DND-41 (cell line): ENCODE data around the gene CLOCK.

Source experiments
- ATAC-seq: fragments of 200-7000 bp; cut with Tn5 transposase; 3 replicates; pipeline ENCODE4 v1.9.1; 2021; ENCODE audit warnings: low read depth; ENCODE audit not compliant: insufficient read depth
- DNase-seq: peaks from one replicate; pipeline ENCODE4 v3.0.0-alpha.2; 2020
- H2AFZ ChIP-seq: 2 replicates; pipeline ENCODE4 v1.6.0; 2012; ENCODE audit warnings: low read depth, low read length
- H3K27ac ChIP-seq: 2 replicates; pipeline ENCODE4 v1.5.1; 2012; ENCODE audit warnings: low read length, inconsistent platforms
- H3K27me3 ChIP-seq: fragments of 200-600 bp; sonication (generic); 2 replicates; pipeline ENCODE4 v1.6.0; 2012; ENCODE audit warnings: low read length, mild to moderate bottlenecking, inconsistent platforms; ENCODE audit not compliant: insufficient read depth, poor library complexity
- H3K36me3 ChIP-seq: 2 replicates; pipeline ENCODE4 v1.5.1; 2012; ENCODE audit warnings: low read length, inconsistent platforms; ENCODE audit not compliant: insufficient read depth
- H3K4me1 ChIP-seq: 2 replicates; pipeline ENCODE4 v1.5.1; 2012; ENCODE audit warnings: mild to moderate bottlenecking, low read length; ENCODE audit not compliant: insufficient read depth
- H3K4me2 ChIP-seq: 2 replicates; pipeline ENCODE4 v1.6.0; 2012; ENCODE audit warnings: mild to moderate bottlenecking, moderate library complexity, low read length, inconsistent platforms; ENCODE audit not compliant: insufficient read depth
- H3K4me3 ChIP-seq, 2 experiments: fragments of 200-600 bp in 1 of 2; shearing (Covaris generic) in 1 of 2; 2 replicates each; pipeline ENCODE4 v1.5.1; 2012 to 2016; ENCODE audit warnings: inconsistent platforms in 2 of 2, low read length in 2 of 2, mild to moderate bottlenecking in 2 of 2, low read depth in 1 of 2, moderate library complexity in 1 of 2
- H3K79me2 ChIP-seq: 2 replicates; pipeline ENCODE4 v1.6.0; 2012; ENCODE audit warnings: low read length, inconsistent platforms; ENCODE audit not compliant: insufficient read depth
- H3K9ac ChIP-seq: 2 replicates; pipeline ENCODE4 v1.6.0; 2012; ENCODE audit warnings: low read depth, mild to moderate bottlenecking, inconsistent platforms, low read length, moderate library complexity
- H3K9me3 ChIP-seq: 2 replicates; pipeline ENCODE4 v1.5.1; 2012; ENCODE audit warnings: low read length, moderate library complexity, mild to moderate bottlenecking, inconsistent platforms; ENCODE audit not compliant: insufficient read depth, severe bottlenecking
- H4K20me1 ChIP-seq: 2 replicates; pipeline ENCODE4 v1.6.0; 2012; ENCODE audit warnings: low read length; ENCODE audit not compliant: insufficient read depth
- EZH2 ChIP-seq: IDR thresholded peaks from 3 replicates; pipeline ENCODE4 v1.6.1; 2012; ENCODE audit warnings: borderline replicate concordance, low read depth, mild to moderate bottlenecking, moderate library complexity, low read length, inconsistent platforms; ENCODE audit not compliant: severe bottlenecking
- TF ChIP-seq, protein P1 (sequence below): IDR thresholded peaks from 2 replicates; pipeline ENCODE4 v1.5.1; 2012; ENCODE audit warnings: borderline replicate concordance, low read length, moderate library complexity, mild to moderate bottlenecking; ENCODE audit not compliant: poor library complexity, severe bottlenecking; ENCODE audit errors: extremely low read depth

The CLOCK gene

DNA sequence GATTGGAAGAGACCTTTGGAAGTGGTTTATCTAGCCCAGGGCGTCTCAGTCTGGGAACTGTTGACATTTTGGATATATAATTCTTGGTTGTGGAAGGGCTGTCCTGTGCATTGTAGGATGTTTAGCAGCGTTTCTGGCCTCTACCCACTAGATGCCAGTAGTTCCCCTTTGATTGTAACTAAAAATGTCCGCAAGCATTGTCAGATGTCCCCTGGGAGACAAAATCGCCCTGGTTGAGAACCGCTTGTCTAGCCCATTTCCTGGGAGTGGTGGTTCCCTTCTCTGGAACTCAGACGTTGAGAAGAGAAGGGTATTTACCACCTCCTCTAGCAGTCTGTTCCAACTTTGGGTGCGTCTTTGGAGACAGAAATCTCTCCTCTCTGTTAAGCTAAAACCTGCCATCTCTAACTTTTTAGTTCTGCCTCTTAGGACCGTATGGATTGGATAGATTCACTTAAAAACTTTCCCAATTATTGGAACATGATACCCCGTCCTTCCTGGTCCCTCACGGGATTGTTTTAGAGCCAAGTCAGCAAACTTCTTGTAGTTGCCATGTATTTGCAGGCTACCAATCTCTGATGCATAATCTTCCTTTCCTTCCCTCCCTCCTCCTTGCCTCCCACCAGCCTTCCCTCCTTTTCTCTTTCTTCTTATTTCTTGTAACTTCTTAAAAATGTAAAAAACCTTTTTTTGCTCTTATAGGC lies 137.1 kb downstream of the CLOCK start:
- ATAC-seq, result peak; percentile 48
- Histone ChIP-seq H3K4me2 (no peak overlapping the region), H3K9me3 (no peaks in the 10 kb centered on the region), H3K9ac (no peak overlapping the region), H3K4me3 (no peak overlapping the region), H2AFZ (no peak overlapping the region), H3K4me1 (peaks cover 10% of the 10 kb centered on the region; the same call in 1 of the 2 replicates), H3K27me3 (no peaks in the 10 kb centered on the region), H4K20me1 (peaks cover 52% of the 10 kb centered on the region), H3K27ac (no peak overlapping the region), H3K79me2 (peaks cover 95% of the 10 kb centered on the region), H3K36me3 (peaks cover 81% of the 10 kb centered on the region)
- no peak for TF ChIP-seq EZH2
- TF ChIP-seq, protein P1, sequence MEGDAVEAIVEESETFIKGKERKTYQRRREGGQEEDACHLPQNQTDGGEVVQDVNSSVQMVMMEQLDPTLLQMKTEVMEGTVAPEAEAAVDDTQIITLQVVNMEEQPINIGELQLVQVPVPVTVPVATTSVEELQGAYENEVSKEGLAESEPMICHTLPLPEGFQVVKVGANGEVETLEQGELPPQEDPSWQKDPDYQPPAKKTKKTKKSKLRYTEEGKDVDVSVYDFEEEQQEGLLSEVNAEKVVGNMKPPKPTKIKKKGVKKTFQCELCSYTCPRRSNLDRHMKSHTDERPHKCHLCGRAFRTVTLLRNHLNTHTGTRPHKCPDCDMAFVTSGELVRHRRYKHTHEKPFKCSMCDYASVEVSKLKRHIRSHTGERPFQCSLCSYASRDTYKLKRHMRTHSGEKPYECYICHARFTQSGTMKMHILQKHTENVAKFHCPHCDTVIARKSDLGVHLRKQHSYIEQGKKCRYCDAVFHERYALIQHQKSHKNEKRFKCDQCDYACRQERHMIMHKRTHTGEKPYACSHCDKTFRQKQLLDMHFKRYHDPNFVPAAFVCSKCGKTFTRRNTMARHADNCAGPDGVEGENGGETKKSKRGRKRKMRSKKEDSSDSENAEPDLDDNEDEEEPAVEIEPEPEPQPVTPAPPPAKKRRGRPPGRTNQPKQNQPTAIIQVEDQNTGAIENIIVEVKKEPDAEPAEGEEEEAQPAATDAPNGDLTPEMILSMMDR, result peak; percentile 55
- peak; percentile 29 for DNase-seq

DNA sequence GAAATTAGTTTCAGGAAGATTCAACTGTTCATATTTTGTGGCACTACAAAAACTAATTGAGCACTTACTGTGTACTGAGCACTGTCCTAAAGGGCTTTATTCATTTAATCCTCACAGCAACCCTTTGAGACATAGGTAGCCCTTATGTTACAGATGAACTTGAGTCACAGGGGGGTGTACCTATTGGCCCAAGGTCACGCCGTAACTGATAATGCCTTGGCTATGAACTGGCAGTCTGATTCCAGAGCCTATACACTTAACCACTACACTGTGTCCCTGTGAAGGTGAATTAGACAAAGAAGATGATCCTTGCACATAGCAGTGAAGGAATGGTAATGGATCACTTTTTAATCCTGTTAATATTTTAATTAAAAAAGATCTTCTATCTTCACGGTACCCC lies 138.9 kb downstream of the CLOCK start:
- H3K27ac ChIP-seq, result no peak overlapping the region
- DNase-seq, result no peak
- peak overlapping the region; percentile 17; the same call in 1 of the 2 replicates for H3K4me2 ChIP-seq
- peaks cover 81% of the 10 kb centered on the region for H3K36me3 ChIP-seq
- no peak overlapping the region for H3K9ac ChIP-seq
- peaks cover 49% of the 10 kb centered on the region for H4K20me1 ChIP-seq
- no peaks in the 10 kb centered on the region for H3K9me3 ChIP-seq
- H3K27me3 ChIP-seq, result no peaks in the 10 kb centered on the region
- no peak overlapping the region for H2AFZ ChIP-seq
- H3K4me3 ChIP-seq, result no peak overlapping the region
- ATAC-seq, result no peak
- TF ChIP-seq EZH2, result no peak
- TF ChIP-seq, protein P1, result no peak
- H3K4me1 ChIP-seq, result peaks cover 10% of the 10 kb centered on the region; the same call in 1 of the 2 replicates
- H3K79me2 ChIP-seq, result peaks cover 94% of the 10 kb centered on the region

DNA sequence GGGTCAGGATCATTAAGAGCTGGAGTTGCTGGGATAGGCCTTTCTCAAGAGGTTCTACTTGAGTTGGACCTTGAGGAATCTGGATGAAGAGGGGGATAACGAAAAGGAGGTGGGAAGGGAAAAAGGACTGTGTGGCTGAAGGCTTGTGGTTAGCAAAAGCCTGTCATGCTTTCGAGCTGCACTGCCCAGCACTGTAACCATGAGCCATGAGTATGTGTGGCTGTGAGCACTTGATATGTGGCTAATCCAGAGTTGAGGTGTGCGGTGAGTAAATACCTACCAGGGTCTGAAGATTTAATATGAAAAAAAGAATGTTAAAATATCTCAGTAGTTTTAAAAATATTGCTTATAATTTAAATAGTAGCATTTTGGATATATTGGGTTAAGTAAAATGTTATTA lies 139.6 kb downstream of the CLOCK start:
- no peak for DNase-seq
- Histone ChIP-seq H3K4me2 (no peak overlapping the region), H3K27ac (no peak overlapping the region), H3K4me3 (no peak overlapping the region), H3K4me1 (peaks cover 10% of the 10 kb centered on the region; the same call in 1 of the 2 replicates), H3K36me3 (peaks cover 81% of the 10 kb centered on the region), H4K20me1 (peaks cover 49% of the 10 kb centered on the region), H3K9me3 (no peaks in the 10 kb centered on the region), H3K79me2 (peaks cover 95% of the 10 kb centered on the region), H3K27me3 (no peaks in the 10 kb centered on the region), H3K9ac (no peak overlapping the region), H2AFZ (no peak overlapping the region)
- TF ChIP-seq, protein P1, result no peak
- TF ChIP-seq EZH2, result no peak
- no peak for ATAC-seq
